HEK293 (cell line): Measurements from ENCODE around the gene DLL4.
A peak's percentile ranks its signal among the peaks of the same experiment; 100 is the strongest.

ENCODE experiments used
- CTCF ChIA-PET: fragments of 350-600 bp; formaldehyde crosslinking; extraction: SDS; loops from one replicate; lab custom pipeline; 2021; ENCODE audit warnings: antibody characterized with exemption; lab: Yijun Ruan, JAX
- POLR2A ChIA-PET: fragments of 300-600 bp; formaldehyde crosslinking; extraction: SDS; loops from one replicate; lab custom pipeline; 2020; ENCODE audit warnings: antibody characterized with exemption, inconsistent platforms; lab: Yijun Ruan, JAX
- H3K27ac ChIP-seq: fragments of 200-500 bp; sonication (Bioruptor generic); 2 replicates; pipeline ENCODE4 v1.5.1; 2014; ENCODE audit warnings: low read depth, low read length, control low read depth, inconsistent platforms; ENCODE audit errors: extremely low read depth
- H3K36me3 ChIP-seq, 2 experiments: fragments of 200-500 bp in 1 of 2; sonication (Bioruptor generic) in 1 of 2; 1 replicate in 1 of 2; 2 replicates in 1 of 2; pipeline ENCODE4 v1.5.1; 2014 to 2017; ENCODE audit warnings: inconsistent platforms in 2 of 2, low read length in 2 of 2; ENCODE audit not compliant: control insufficient read depth in 2 of 2, insufficient read depth in 1 of 2
- H3K4me1 ChIP-seq: fragments of 200-500 bp; sonication (Bioruptor generic); 2 replicates; pipeline ENCODE4 v1.5.1; 2014; ENCODE audit warnings: mild to moderate bottlenecking, low read length, inconsistent platforms; ENCODE audit not compliant: control insufficient read depth, insufficient read depth
- H3K4me3 ChIP-seq: 2 replicates; pipeline ENCODE4 v1.5.1; 2011; ENCODE audit warnings: low read depth, mild to moderate bottlenecking, control low read depth, low read length, moderate library complexity
- H3K9me3 ChIP-seq: fragments of 200-500 bp; sonication (Bioruptor generic); 2 replicates; pipeline ENCODE4 v1.5.1; 2014; ENCODE audit warnings: low read depth, low read length, inconsistent platforms; ENCODE audit not compliant: control insufficient read depth, insufficient read depth
- BCL11A ChIP-seq: fragments of 450-650 bp; formaldehyde crosslinking; IDR thresholded peaks from 2 replicates; pipeline ENCODE4 v1.5.1; 2016; ENCODE audit warnings: low read depth, missing biosample characterization, missing genetic modification characterization
- HOXD13 ChIP-seq: sonication (generic); formaldehyde crosslinking; IDR thresholded peaks from 2 replicates; pipeline ENCODE4 v1.8.0; 2022; ENCODE audit warnings: missing genetic modification reagents, borderline replicate concordance
- MYNN ChIP-seq: fragments of 450-650 bp; formaldehyde crosslinking; IDR thresholded peaks from 2 replicates; pipeline ENCODE4 v1.5.1; 2016; ENCODE audit warnings: missing biosample characterization, missing genetic modification characterization, borderline replicate concordance
- OSR2 ChIP-seq: fragments of 450-650 bp; formaldehyde crosslinking; IDR thresholded peaks from 2 replicates; pipeline ENCODE4 v1.5.1; 2016; ENCODE audit warnings: missing biosample characterization, missing genetic modification characterization
- TCF7L2 ChIP-seq: IDR thresholded peaks from 2 replicates; pipeline ENCODE4 v1.6.1; 2011; ENCODE audit warnings: low read depth, mild to moderate bottlenecking, inconsistent platforms, low read length, moderate library complexity, borderline replicate concordance
- ZFHX2 ChIP-seq: fragments of 450-650 bp; formaldehyde crosslinking; conservative IDR thresholded peaks from 2 replicates; pipeline ENCODE4 v1.5.1; 2016; ENCODE audit warnings: missing biosample characterization, missing genetic modification characterization
- ZFP37 ChIP-seq: fragments of 450-650 bp; formaldehyde crosslinking; IDR thresholded peaks from 2 replicates; pipeline ENCODE4 v1.5.1; 2016; ENCODE audit warnings: missing biosample characterization, missing genetic modification characterization
- ZIC2 ChIP-seq: fragments of 450-650 bp; formaldehyde crosslinking; IDR thresholded peaks from 2 replicates; pipeline ENCODE4 v1.5.1; 2016; ENCODE audit warnings: missing biosample characterization, missing genetic modification characterization
- ZNF140 ChIP-seq: fragments of 450-650 bp; formaldehyde crosslinking; IDR thresholded peaks from 2 replicates; pipeline ENCODE4 v1.5.1; 2016; ENCODE audit warnings: missing biosample characterization, missing genetic modification characterization
- ZNF24 ChIP-seq: fragments of 450-650 bp; formaldehyde crosslinking; IDR thresholded peaks from 2 replicates; pipeline ENCODE4 v1.5.1; 2016; ENCODE audit warnings: missing biosample characterization, missing genetic modification characterization
- ZNF311 ChIP-seq: fragments of 450-650 bp; formaldehyde crosslinking; IDR thresholded peaks from 2 replicates; pipeline ENCODE4 v1.5.1; 2017; ENCODE audit warnings: missing biosample characterization, missing genetic modification characterization, borderline replicate concordance
- ZNF335 ChIP-seq: fragments of 450-650 bp; formaldehyde crosslinking; conservative IDR thresholded peaks from 2 replicates; pipeline ENCODE4 v1.5.1; 2016; ENCODE audit warnings: missing biosample characterization, missing genetic modification characterization
- ZNF394 ChIP-seq: fragments of 450-650 bp; formaldehyde crosslinking; IDR thresholded peaks from 2 replicates; pipeline ENCODE4 v1.5.1; 2016; ENCODE audit warnings: missing biosample characterization, missing genetic modification characterization, mild to moderate bottlenecking, moderate library complexity, borderline replicate concordance
- ZNF473 ChIP-seq: fragments of 450-650 bp; formaldehyde crosslinking; IDR thresholded peaks from 2 replicates; pipeline ENCODE4 v1.5.1; 2017; ENCODE audit warnings: missing biosample characterization, missing genetic modification characterization
- ZNF510 ChIP-seq: fragments of 450-650 bp; formaldehyde crosslinking; IDR thresholded peaks from 2 replicates; pipeline ENCODE4 v1.5.1; 2018; ENCODE audit warnings: mild to moderate bottlenecking, missing genetic modification characterization, missing biosample characterization; ENCODE audit not compliant: insufficient replicate concordance
- ZNF530 ChIP-seq: fragments of 450-650 bp; formaldehyde crosslinking; IDR thresholded peaks from 2 replicates; pipeline ENCODE4 v1.5.1; 2016; ENCODE audit warnings: low read depth, missing biosample characterization, missing genetic modification characterization
- ZNF571 ChIP-seq: fragments of 450-650 bp; formaldehyde crosslinking; IDR thresholded peaks from 2 replicates; pipeline ENCODE4 v1.5.0; 2017; ENCODE audit warnings: missing biosample characterization, missing genetic modification characterization
- ZNF624 ChIP-seq: fragments of 450-650 bp; formaldehyde crosslinking; IDR thresholded peaks from 2 replicates; pipeline ENCODE4 v1.5.1; 2017; ENCODE audit warnings: missing biosample characterization, missing genetic modification characterization
- ZNF658 ChIP-seq: fragments of 450-650 bp; formaldehyde crosslinking; IDR thresholded peaks from 2 replicates; pipeline ENCODE4; 2016; ENCODE audit warnings: missing biosample characterization, missing genetic modification characterization
- ZNF660 ChIP-seq: fragments of 450-650 bp; IDR thresholded peaks from 2 replicates; pipeline ENCODE4 v1.5.1; 2018; ENCODE audit warnings: missing biosample characterization, mild to moderate bottlenecking, missing genetic modification characterization
- TF ChIP-seq, protein P1 (sequence below): fragments of 450-650 bp; formaldehyde crosslinking; optimal IDR thresholded peaks from 2 replicates; pipeline ENCODE3; 2016; ENCODE audit warnings: missing biosample characterization, mild to moderate bottlenecking, missing genetic modification characterization
- TF ChIP-seq, protein P2 (sequence below): fragments of 450-650 bp; formaldehyde crosslinking; IDR thresholded peaks from 2 replicates; pipeline ENCODE4 v1.5.1; 2017; ENCODE audit warnings: missing biosample characterization, missing genetic modification characterization
- TF ChIP-seq, protein P3 (sequence below): fragments of 450-650 bp; formaldehyde crosslinking; IDR thresholded peaks from 2 replicates; pipeline ENCODE4 v1.5.1; 2016; ENCODE audit warnings: missing biosample characterization, missing genetic modification characterization
- TF ChIP-seq, protein P4 (sequence below): fragments of 450-650 bp; formaldehyde crosslinking; IDR thresholded peaks from 2 replicates; pipeline ENCODE4 v1.5.1; 2017; ENCODE audit warnings: missing biosample characterization, missing genetic modification characterization
- TF ChIP-seq, protein P5 (sequence below): fragments of 450-650 bp; IDR thresholded peaks from 2 replicates; pipeline ENCODE4 v1.5.1; 2018; ENCODE audit warnings: missing biosample characterization, mild to moderate bottlenecking, missing genetic modification characterization
- TF ChIP-seq, protein P6 (sequence below): IDR thresholded peaks from 2 replicates; pipeline ENCODE4 v1.6.1; 2011; ENCODE audit warnings: mild to moderate bottlenecking, low read depth, low read length, borderline replicate concordance

DLL4 gene

DNA sequence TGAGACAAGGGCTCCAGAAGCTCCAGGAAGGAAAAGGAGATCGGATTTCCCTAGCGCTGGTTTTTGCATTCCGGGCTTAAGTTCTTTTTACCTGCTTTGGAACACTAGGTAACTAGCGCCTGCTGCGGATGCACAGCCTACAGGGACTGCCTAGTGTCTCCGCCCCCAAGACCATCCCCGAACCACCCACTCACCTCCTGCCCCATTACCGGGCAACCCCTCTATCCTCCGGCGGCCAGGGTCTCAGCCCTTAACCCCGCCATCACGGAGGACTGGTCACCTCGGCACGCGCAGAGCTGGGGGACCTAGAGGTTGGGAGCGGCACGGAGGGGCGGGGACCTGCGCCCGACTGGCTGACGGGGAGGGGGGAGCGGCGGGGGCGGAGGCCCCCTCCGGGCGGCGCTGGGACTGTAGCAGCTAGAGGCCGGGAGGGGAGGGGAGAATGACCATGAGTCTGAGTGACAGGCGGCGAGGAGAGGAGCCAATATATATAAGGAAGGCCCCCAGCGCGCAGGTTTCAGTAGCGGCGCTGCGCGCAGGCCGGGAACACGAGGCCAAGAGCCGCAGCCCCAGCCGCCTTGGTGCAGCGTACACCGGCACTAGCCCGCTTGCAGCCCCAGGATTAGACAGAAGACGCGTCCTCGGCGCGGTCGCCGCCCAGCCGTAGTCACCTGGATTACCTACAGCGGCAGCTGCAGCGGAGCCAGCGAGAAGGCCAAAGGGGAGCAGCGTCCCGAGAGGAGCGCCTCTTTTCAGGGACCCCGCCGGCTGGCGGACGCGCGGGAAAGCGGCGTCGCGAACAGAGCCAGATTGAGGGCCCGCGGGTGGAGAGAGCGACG is at the start of gene DLL4:
Gene DLL4, plus strand, starts transcription at position 520 of the 839 bp plus-strand sequence. CDS start 329 bp downstream, outside the sequence.
- Histone ChIP-seq H3K4me1 (no peaks in the 10 kb centered on the region), H3K9me3 (no peaks in the 10 kb centered on the region), H3K27ac (peak within 1 kb of the TSS; percentile 20; the same call in 1 of the 2 replicates), H3K4me3 (peak within 1 kb of the TSS; percentile 49), H3K36me3 (no peaks in the 10 kb centered on the region)
- ChIA-PET CTCF (interaction anchor here (0.7 to 5.0 kb wide), 7 partner anchors 12 to 25 kb away, joined by 3 to 32 read pairs (median 3); no protein-coding TSS in a partner anchor), POLR2A (interaction anchor here (0.6 to 6.1 kb wide), 13 partner anchors 10 to 165 kb away, joined by 3 to 58 read pairs (median 6); partner anchors contain the start of genes CHAC1, GCHFR and RHOV)
- TF ChIP-seq, protein P1, sequence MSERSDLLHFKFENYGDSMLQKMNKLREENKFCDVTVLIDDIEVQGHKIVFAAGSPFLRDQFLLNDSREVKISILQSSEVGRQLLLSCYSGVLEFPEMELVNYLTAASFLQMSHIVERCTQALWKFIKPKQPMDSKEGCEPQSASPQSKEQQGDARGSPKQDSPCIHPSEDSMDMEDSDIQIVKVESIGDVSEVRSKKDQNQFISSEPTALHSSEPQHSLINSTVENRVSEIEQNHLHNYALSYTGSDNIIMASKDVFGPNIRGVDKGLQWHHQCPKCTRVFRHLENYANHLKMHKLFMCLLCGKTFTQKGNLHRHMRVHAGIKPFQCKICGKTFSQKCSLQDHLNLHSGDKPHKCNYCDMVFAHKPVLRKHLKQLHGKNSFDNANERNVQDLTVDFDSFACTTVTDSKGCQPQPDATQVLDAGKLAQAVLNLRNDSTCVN (tag by site-specific recombination): peak; percentile 91
- TF ChIP-seq, protein P2, sequence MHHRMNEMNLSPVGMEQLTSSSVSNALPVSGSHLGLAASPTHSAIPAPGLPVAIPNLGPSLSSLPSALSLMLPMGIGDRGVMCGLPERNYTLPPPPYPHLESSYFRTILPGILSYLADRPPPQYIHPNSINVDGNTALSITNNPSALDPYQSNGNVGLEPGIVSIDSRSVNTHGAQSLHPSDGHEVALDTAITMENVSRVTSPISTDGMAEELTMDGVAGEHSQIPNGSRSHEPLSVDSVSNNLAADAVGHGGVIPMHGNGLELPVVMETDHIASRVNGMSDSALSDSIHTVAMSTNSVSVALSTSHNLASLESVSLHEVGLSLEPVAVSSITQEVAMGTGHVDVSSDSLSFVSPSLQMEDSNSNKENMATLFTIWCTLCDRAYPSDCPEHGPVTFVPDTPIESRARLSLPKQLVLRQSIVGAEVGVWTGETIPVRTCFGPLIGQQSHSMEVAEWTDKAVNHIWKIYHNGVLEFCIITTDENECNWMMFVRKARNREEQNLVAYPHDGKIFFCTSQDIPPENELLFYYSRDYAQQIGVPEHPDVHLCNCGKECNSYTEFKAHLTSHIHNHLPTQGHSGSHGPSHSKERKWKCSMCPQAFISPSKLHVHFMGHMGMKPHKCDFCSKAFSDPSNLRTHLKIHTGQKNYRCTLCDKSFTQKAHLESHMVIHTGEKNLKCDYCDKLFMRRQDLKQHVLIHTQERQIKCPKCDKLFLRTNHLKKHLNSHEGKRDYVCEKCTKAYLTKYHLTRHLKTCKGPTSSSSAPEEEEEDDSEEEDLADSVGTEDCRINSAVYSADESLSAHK (tag by site-specific recombination): peak; percentile 47; the same call in 1 of the 2 replicates
- TF ChIP-seq ZNF624 (tag by site-specific recombination) (no peak), ZNF24 (peak; percentile 22; the same call in 1 of the 2 replicates), OSR2 (tag by site-specific recombination) (peak; percentile 44; the same call in 1 of the 2 replicates), HOXD13 (CRISPR knock-in tag) (no peak), ZFHX2 (tag by site-specific recombination) (peak; percentile 81), BCL11A (peak; percentile 61), ZNF311 (tag by site-specific recombination) (no peak), ZNF571 (no peak), MYNN (tag by site-specific recombination) (no peak), TCF7L2 (no peak), ZNF394 (tag by site-specific recombination) (peak; percentile 43; the same call in 1 of the 2 replicates), ZNF473 (no peak), ZFP37 (tag by site-specific recombination) (0 out of 2 replicates have a peak, but pooled peaks have one; percentile 51), ZNF510 (tag by site-specific recombination) (no peak), ZNF660 (peak; percentile 57; the same call in 1 of the 2 replicates), ZNF658 (tag by site-specific recombination) (no peak), ZNF530 (tag by site-specific recombination) (no peak), ZIC2 (tag by site-specific recombination) (peak; percentile 24), ZNF140 (tag by site-specific recombination) (no peak), ZNF335 (tag by site-specific recombination) (peak; percentile 56)
- TF ChIP-seq, protein P3, sequence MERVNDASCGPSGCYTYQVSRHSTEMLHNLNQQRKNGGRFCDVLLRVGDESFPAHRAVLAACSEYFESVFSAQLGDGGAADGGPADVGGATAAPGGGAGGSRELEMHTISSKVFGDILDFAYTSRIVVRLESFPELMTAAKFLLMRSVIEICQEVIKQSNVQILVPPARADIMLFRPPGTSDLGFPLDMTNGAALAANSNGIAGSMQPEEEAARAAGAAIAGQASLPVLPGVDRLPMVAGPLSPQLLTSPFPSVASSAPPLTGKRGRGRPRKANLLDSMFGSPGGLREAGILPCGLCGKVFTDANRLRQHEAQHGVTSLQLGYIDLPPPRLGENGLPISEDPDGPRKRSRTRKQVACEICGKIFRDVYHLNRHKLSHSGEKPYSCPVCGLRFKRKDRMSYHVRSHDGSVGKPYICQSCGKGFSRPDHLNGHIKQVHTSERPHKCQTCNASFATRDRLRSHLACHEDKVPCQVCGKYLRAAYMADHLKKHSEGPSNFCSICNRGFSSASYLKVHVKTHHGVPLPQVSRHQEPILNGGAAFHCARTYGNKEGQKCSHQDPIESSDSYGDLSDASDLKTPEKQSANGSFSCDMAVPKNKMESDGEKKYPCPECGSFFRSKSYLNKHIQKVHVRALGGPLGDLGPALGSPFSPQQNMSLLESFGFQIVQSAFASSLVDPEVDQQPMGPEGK (tag by site-specific recombination): peak; percentile 88
- TF ChIP-seq, protein P4, sequence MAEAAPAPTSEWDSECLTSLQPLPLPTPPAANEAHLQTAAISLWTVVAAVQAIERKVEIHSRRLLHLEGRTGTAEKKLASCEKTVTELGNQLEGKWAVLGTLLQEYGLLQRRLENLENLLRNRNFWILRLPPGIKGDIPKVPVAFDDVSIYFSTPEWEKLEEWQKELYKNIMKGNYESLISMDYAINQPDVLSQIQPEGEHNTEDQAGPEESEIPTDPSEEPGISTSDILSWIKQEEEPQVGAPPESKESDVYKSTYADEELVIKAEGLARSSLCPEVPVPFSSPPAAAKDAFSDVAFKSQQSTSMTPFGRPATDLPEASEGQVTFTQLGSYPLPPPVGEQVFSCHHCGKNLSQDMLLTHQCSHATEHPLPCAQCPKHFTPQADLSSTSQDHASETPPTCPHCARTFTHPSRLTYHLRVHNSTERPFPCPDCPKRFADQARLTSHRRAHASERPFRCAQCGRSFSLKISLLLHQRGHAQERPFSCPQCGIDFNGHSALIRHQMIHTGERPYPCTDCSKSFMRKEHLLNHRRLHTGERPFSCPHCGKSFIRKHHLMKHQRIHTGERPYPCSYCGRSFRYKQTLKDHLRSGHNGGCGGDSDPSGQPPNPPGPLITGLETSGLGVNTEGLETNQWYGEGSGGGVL (tag by site-specific recombination): peak; percentile 95
- TF ChIP-seq, protein P5, sequence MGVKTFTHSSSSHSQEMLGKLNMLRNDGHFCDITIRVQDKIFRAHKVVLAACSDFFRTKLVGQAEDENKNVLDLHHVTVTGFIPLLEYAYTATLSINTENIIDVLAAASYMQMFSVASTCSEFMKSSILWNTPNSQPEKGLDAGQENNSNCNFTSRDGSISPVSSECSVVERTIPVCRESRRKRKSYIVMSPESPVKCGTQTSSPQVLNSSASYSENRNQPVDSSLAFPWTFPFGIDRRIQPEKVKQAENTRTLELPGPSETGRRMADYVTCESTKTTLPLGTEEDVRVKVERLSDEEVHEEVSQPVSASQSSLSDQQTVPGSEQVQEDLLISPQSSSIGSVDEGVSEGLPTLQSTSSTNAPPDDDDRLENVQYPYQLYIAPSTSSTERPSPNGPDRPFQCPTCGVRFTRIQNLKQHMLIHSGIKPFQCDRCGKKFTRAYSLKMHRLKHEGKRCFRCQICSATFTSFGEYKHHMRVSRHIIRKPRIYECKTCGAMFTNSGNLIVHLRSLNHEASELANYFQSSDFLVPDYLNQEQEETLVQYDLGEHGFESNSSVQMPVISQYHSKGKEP (tag by site-specific recombination): 0 out of 2 replicates have a peak, but pooled peaks have one; percentile 32
- TF ChIP-seq, protein P6, sequence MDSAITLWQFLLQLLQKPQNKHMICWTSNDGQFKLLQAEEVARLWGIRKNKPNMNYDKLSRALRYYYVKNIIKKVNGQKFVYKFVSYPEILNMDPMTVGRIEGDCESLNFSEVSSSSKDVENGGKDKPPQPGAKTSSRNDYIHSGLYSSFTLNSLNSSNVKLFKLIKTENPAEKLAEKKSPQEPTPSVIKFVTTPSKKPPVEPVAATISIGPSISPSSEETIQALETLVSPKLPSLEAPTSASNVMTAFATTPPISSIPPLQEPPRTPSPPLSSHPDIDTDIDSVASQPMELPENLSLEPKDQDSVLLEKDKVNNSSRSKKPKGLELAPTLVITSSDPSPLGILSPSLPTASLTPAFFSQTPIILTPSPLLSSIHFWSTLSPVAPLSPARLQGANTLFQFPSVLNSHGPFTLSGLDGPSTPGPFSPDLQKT: no peak
